OCI-LY3 (cell line): Measurements from ENCODE around the gene NOS1AP.

Experiments used
- H2AFZ ChIP-seq: fragments of 200-600, 300-600 bp; shearing (Covaris generic); 2 replicates; pipeline ENCODE4 v1.6.0; 2014; ENCODE audit warnings: antibody characterized with exemption, low read depth, low read length
- H3K27ac ChIP-seq: fragments of 200-600, 300-600 bp; sonication (generic); 2 replicates; pipeline ENCODE4 v1.5.1; 2014; ENCODE audit warnings: mild to moderate bottlenecking, low read length, moderate library complexity, mixed read lengths
- H3K27me3 ChIP-seq: fragments of 200-600, 300-600 bp; sonication (generic); 2 replicates; pipeline ENCODE4 v1.6.1; 2014; ENCODE audit warnings: low read depth, low read length, mixed read lengths
- H3K36me3 ChIP-seq: fragments of 200-600, 300-600 bp; sonication (generic); replicated peaks from 2 replicates; pipeline ENCODE3; 2014; ENCODE audit warnings: low read depth, low read length, mixed read lengths
- H3K4me1 ChIP-seq: fragments of 300-600, 200-600 bp; sonication (generic); 2 replicates; pipeline ENCODE4 v1.6.1; 2014; ENCODE audit warnings: low read length, mixed read lengths
- H3K4me2 ChIP-seq: fragments of 200-600, 300-600 bp; sonication (generic); 2 replicates; pipeline ENCODE4 v1.6.1; 2014; ENCODE audit warnings: low read length, mixed read lengths
- H3K4me3 ChIP-seq: fragments of 300-600, 200-600 bp; sonication (generic); 2 replicates; pipeline ENCODE4 v1.5.1; 2014; ENCODE audit warnings: antibody characterized with exemption, mild to moderate bottlenecking, low read length, moderate library complexity
- H3K79me2 ChIP-seq: fragments of 300-600, 200-600 bp; shearing (Covaris generic); 2 replicates; pipeline ENCODE4 v1.6.1; 2014; ENCODE audit warnings: mild to moderate bottlenecking, low read length, mixed read lengths
- H3K9ac ChIP-seq: fragments of 300-600, 200-600 bp; shearing (Covaris generic); 2 replicates; pipeline ENCODE4 v1.6.0; 2014; ENCODE audit warnings: mild to moderate bottlenecking, low read length, moderate library complexity
- H3K9me3 ChIP-seq: fragments of 200-600, 300-600 bp; shearing (Covaris generic); 2 replicates; pipeline ENCODE4 v1.6.1; 2014; ENCODE audit warnings: low read length, mixed read lengths; ENCODE audit not compliant: insufficient read depth
- H4K20me1 ChIP-seq: fragments of 200-600, 300-600 bp; sonication (generic); 2 replicates; pipeline ENCODE4 v1.6.1; 2016; ENCODE audit warnings: low read length, mixed read lengths; ENCODE audit not compliant: insufficient read depth
- EZH2phosphoT487 ChIP-seq: fragments of 200-600 bp; shearing (Covaris generic); IDR thresholded peaks from 2 replicates; pipeline ENCODE4 v1.6.1; 2018; ENCODE audit warnings: antibody characterized with exemption, mixed run types, low read depth
- TF ChIP-seq, protein P1 (sequence below): fragments of 200-600, 300-600 bp; sonication (generic); IDR thresholded peaks from 2 replicates; pipeline ENCODE4 v1.5.1; 2014; ENCODE audit warnings: antibody characterized with exemption, low read length, low read depth

NOS1AP gene

DNA sequence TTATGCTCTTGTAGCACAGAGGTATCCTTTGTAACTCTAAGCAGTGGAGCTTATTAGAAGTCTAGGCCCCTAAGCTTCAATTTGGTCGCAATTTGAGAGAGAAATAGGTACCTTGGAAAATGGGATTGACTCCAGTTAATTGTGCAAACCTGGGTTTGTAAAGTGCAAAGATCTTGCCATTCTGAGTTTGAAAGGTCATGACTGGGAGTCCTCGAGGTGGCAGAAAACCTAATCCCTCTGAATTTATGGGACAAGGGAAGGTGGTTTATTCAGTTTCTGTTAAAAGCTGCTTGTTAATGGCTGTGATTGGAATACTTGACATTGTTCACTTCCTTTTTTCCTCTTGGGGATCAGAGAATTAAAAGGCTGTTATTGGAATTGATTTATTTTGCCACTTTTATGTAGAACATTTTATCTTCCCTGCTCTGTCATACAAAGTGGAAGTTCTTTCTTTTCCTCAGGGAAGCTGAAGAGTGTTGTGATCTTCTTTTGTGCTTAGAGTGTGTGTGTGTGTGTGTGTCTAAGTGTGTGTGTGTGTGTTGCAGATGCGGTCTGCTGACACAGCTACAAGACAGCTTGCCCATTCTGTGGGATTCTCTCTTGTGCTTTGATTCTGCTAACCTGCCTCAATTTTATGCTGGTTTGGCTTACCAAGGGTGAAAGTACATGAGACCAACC, 162.7 kb downstream of the NOS1AP start:
- Histone ChIP-seq H3K4me3 (no peak overlapping the region), H3K9me3 (no peaks in the 10 kb centered on the region), H3K27ac (no peak overlapping the region), H2AFZ (no peak overlapping the region), H4K20me1 (no peaks in the 10 kb centered on the region), H3K36me3 (no peaks in the 10 kb centered on the region), H3K79me2 (no peaks in the 10 kb centered on the region), H3K4me1 (peaks cover 23% of the 10 kb centered on the region), H3K4me2 (no peak overlapping the region), H3K9ac (no peak overlapping the region), H3K27me3 (peaks cover 26% of the 10 kb centered on the region)
- TF ChIP-seq EZH2phosphoT487: no peak
- TF ChIP-seq, protein P1, sequence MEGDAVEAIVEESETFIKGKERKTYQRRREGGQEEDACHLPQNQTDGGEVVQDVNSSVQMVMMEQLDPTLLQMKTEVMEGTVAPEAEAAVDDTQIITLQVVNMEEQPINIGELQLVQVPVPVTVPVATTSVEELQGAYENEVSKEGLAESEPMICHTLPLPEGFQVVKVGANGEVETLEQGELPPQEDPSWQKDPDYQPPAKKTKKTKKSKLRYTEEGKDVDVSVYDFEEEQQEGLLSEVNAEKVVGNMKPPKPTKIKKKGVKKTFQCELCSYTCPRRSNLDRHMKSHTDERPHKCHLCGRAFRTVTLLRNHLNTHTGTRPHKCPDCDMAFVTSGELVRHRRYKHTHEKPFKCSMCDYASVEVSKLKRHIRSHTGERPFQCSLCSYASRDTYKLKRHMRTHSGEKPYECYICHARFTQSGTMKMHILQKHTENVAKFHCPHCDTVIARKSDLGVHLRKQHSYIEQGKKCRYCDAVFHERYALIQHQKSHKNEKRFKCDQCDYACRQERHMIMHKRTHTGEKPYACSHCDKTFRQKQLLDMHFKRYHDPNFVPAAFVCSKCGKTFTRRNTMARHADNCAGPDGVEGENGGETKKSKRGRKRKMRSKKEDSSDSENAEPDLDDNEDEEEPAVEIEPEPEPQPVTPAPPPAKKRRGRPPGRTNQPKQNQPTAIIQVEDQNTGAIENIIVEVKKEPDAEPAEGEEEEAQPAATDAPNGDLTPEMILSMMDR: no peak

DNA sequence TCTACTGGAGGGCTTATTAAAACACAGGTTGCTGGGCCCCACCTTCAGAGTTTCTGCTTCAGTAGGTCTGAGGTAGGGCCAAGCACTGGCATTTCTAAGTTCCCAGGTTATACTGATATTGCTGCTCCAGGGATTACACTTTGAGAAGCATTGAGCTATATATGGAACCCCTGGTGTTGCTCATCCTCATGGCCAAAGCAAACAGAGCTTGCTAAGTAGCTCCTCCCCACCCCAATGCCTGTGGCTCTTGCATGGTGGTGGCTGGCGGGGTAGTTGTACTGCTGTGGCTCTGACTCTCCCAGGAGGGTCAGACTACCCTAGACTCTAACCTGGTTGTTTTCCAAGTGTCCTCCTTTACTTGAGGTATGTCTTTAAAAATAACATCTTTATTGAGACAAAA, 163.6 kb downstream of the NOS1AP start:
- Histone ChIP-seq H3K4me1 (peaks cover 23% of the 10 kb centered on the region), H3K79me2 (no peaks in the 10 kb centered on the region), H3K9me3 (no peaks in the 10 kb centered on the region), H3K9ac (no peak overlapping the region), H3K27me3 (peaks cover 35% of the 10 kb centered on the region), H4K20me1 (no peaks in the 10 kb centered on the region), H3K4me2 (no peak overlapping the region), H3K4me3 (no peak overlapping the region), H3K27ac (no peak overlapping the region), H2AFZ (no peak overlapping the region), H3K36me3 (no peaks in the 10 kb centered on the region)
- TF ChIP-seq, protein P1: no peak

DNA sequence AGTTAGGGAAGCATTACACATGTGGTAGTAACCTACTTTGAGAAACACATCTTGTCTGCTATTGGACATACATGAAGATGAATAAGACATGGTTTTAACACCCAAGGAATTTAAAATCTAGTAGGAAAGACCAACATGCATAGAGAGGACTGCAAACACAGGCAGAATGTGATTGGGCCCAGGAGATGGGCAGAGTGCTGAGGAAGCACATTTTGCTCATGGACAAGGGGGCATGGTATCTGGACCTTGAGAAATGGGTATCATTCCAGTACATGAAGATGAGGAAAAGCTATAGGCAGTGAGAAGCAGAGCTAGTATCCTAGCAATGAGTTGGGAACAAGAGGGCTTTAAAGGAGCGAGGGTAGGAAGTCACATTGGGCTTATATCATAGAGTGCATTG, 164.4 kb downstream of the NOS1AP start:
- no peak overlapping the region for H3K9ac ChIP-seq
- H3K79me2 ChIP-seq: no peaks in the 10 kb centered on the region
- H3K36me3 ChIP-seq: no peaks in the 10 kb centered on the region
- no peaks in the 10 kb centered on the region for H3K9me3 ChIP-seq
- peaks cover 36% of the 10 kb centered on the region for H3K27me3 ChIP-seq
- TF ChIP-seq EZH2phosphoT487: no peak
- TF ChIP-seq, protein P1: no peak
- peaks cover 22% of the 10 kb centered on the region for H3K4me1 ChIP-seq
- no peak overlapping the region for H3K4me2 ChIP-seq
- no peaks in the 10 kb centered on the region for H4K20me1 ChIP-seq
- no peak overlapping the region for H2AFZ ChIP-seq
- no peak overlapping the region for H3K4me3 ChIP-seq
- H3K27ac ChIP-seq: no peak overlapping the region

DNA sequence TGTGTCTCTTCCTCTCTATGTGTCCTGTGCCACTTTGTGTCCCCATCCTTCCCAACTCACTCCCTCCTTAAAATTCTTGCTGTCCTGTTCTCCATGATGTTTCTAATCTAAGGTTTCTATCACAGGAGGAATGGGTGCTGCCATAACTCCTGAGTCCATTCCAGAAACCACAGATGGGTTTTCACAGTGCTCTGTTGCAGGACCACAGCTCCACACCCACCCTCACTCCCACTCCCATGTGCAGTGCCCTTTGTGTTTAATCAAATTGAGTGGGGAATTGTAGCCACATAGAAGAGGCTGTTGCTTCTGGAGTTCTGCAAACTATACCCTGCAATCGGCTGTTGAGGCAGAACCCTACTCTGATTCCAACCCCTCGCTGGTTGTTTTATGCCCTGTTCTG, 165.1 kb downstream of the NOS1AP start:
- H3K36me3 ChIP-seq: no peaks in the 10 kb centered on the region
- H3K4me3 ChIP-seq: no peak overlapping the region
- no peaks in the 10 kb centered on the region for H4K20me1 ChIP-seq
- TF ChIP-seq, protein P1: no peak
- TF ChIP-seq EZH2phosphoT487: no peak
- peaks cover 16% of the 10 kb centered on the region for H3K4me1 ChIP-seq
- no peak overlapping the region for H3K9ac ChIP-seq
- H3K27ac ChIP-seq: no peak overlapping the region
- H3K79me2 ChIP-seq: no peaks in the 10 kb centered on the region
- no peaks in the 10 kb centered on the region for H3K9me3 ChIP-seq
- no peak overlapping the region for H3K4me2 ChIP-seq
- H2AFZ ChIP-seq: no peak overlapping the region
- peaks cover 39% of the 10 kb centered on the region for H3K27me3 ChIP-seq
